Astrocyte (in vitro differentiated cells and primary cell): Measurements from ENCODE around the gene TMEM272. TPM values are rescaled to one million over a fixed set of nuclear protein-coding genes. Genes with fewer than 3 reads are reported as not detected.

Experiments used
- DNase-seq: peaks from one replicate; pipeline ENCODE4 v3.0.0-alpha.2; 2010; ENCODE audit warnings: low read depth
- FAIRE-seq: peaks from 2 replicates; lab custom pipeline; 2011; peaks lifted over from hg19 to GRCh38; lab: Jason Lieb, UNC
- H2AFZ ChIP-seq: 2 replicates; pipeline ENCODE4 v1.6.0; 2012; ENCODE audit warnings: low read depth, low read length, inconsistent platforms
- H3K27ac ChIP-seq: 2 replicates; pipeline ENCODE4 v1.5.1; 2011; ENCODE audit warnings: low read depth, low read length, inconsistent platforms
- H3K27me3 ChIP-seq: 2 replicates; pipeline ENCODE4 v1.6.0; 2011; ENCODE audit warnings: low read length, inconsistent platforms; ENCODE audit not compliant: insufficient read depth
- H3K36me3 ChIP-seq: 2 replicates; pipeline ENCODE4 v1.5.1; 2011; ENCODE audit warnings: low read length, inconsistent platforms; ENCODE audit not compliant: insufficient read depth
- H3K4me1 ChIP-seq: 2 replicates; pipeline ENCODE4 v1.5.1; 2011; ENCODE audit warnings: low read length, inconsistent platforms; ENCODE audit not compliant: insufficient read depth
- H3K4me2 ChIP-seq: 2 replicates; pipeline ENCODE4 v1.6.0; 2012; ENCODE audit warnings: low read length, inconsistent platforms
- H3K4me3 ChIP-seq: 2 replicates; pipeline ENCODE4 v1.5.1; 2011; ENCODE audit warnings: low read depth, mild to moderate bottlenecking, low read length, inconsistent platforms; ENCODE audit not compliant: insufficient read depth
- H3K79me2 ChIP-seq: 2 replicates; pipeline ENCODE4 v1.6.0; 2012; ENCODE audit warnings: mild to moderate bottlenecking, low read length, inconsistent platforms; ENCODE audit not compliant: insufficient read depth
- H3K9ac ChIP-seq: 2 replicates; pipeline ENCODE4 v1.6.0; 2012; ENCODE audit warnings: mild to moderate bottlenecking, low read length, inconsistent platforms
- H3K9me3 ChIP-seq: 2 replicates; pipeline ENCODE4 v1.5.1; 2012; ENCODE audit warnings: low read depth, mild to moderate bottlenecking, low read length, inconsistent platforms; ENCODE audit not compliant: insufficient read depth
- H4K20me1 ChIP-seq: 2 replicates; pipeline ENCODE4 v1.6.0; 2012; ENCODE audit warnings: low read length, inconsistent platforms; ENCODE audit not compliant: insufficient read depth
- H3K27ac Mint-ChIP-seq: one replicate; pipeline ENCODE4 v1.8.0; 2021; ENCODE audit warnings: mild to moderate bottlenecking, mixed read lengths; ENCODE audit not compliant: unreplicated experiment
- H3K27me3 Mint-ChIP-seq: one replicate; pipeline ENCODE4 v1.8.0; 2021; ENCODE audit warnings: low read depth, mixed read lengths; ENCODE audit not compliant: unreplicated experiment
- H3K36me3 Mint-ChIP-seq: one replicate; pipeline ENCODE4 v1.8.0; 2021; ENCODE audit warnings: low read depth, mixed read lengths; ENCODE audit not compliant: unreplicated experiment
- H3K4me1 Mint-ChIP-seq: one replicate; pipeline ENCODE4 v1.8.0; 2021; ENCODE audit warnings: low read depth, mixed read lengths; ENCODE audit not compliant: unreplicated experiment
- H3K4me3 Mint-ChIP-seq: one replicate; pipeline ENCODE4 v1.8.0; 2021; ENCODE audit warnings: mild to moderate bottlenecking, moderate library complexity, mixed read lengths; ENCODE audit not compliant: unreplicated experiment
- H3K9me3 Mint-ChIP-seq: one replicate; pipeline ENCODE4 v1.8.0; 2021; ENCODE audit warnings: mild to moderate bottlenecking, mixed read lengths; ENCODE audit not compliant: unreplicated experiment
- CTCF ChIP-seq: IDR thresholded peaks from 2 replicates; pipeline ENCODE4 v1.5.1; 2011; ENCODE audit warnings: low read depth, mild to moderate bottlenecking, inconsistent platforms, low read length, moderate library complexity; ENCODE audit not compliant: insufficient read depth
- EZH2 ChIP-seq: IDR thresholded peaks from 2 replicates; pipeline ENCODE4 v1.6.1; 2012; ENCODE audit warnings: mild to moderate bottlenecking, low read length, inconsistent platforms; ENCODE audit not compliant: insufficient read depth
- total RNA-seq: library from RNA; stranded (reverse); gene quantifications from 2 replicates; pipeline ENCODE4 v1.2.1, GENCODE V29; 2021

TMEM272 gene
- total RNA-seq, 1 donor from 2014 or later, result 0.05 TPM

GRCh38 chr13:51770681-51771417 is 74.1 kb downstream of the TMEM272 start:
- FAIRE-seq (no peak), DNase-seq (no peak)
- Mint-ChIP-seq H3K4me3 (no peak overlapping the region), H3K27ac (no peak overlapping the region), H3K27me3 (peaks cover 2% of the 10 kb centered on the region), H3K36me3 (peaks cover 19% of the 10 kb centered on the region), H3K9me3 (no peaks in the 10 kb centered on the region), H3K4me1 (peaks cover 3% of the 10 kb centered on the region)
- Histone ChIP-seq H3K4me2 (no peak overlapping the region), H3K79me2 (no peaks in the 10 kb centered on the region), H3K27ac (no peak overlapping the region), H3K4me1 (no peaks in the 10 kb centered on the region), H3K4me3 (no peak overlapping the region), H3K36me3 (no peaks in the 10 kb centered on the region), H3K27me3 (no peaks in the 10 kb centered on the region), H3K9ac (no peak overlapping the region), H4K20me1 (no peaks in the 10 kb centered on the region), H3K9me3 (no peaks in the 10 kb centered on the region), H2AFZ (no peak overlapping the region)
- no peak for TF ChIP-seq CTCF
- TF ChIP-seq EZH2, result no peak

- H3K79me2 ChIP-seq, result no peaks in the 10 kb centered on the region
- Mint-ChIP-seq H3K4me3 (no peak overlapping the region), H3K27ac (no peak overlapping the region), H3K27me3 (peaks cover 2% of the 10 kb centered on the region), H3K4me1 (peaks cover 8% of the 10 kb centered on the region), H3K9me3 (no peaks in the 10 kb centered on the region), H3K36me3 (peaks cover 21% of the 10 kb centered on the region)
- peaks cover under 1% of the 10 kb centered on the region for H3K4me1 ChIP-seq
- FAIRE-seq (no peak), DNase-seq (no peak)
- H3K9ac ChIP-seq, result no peak overlapping the region
- H3K4me3 ChIP-seq, result no peak overlapping the region
- H2AFZ ChIP-seq, result no peak overlapping the region
- no peak overlapping the region for H3K27ac ChIP-seq
- TF ChIP-seq CTCF, result no peak
- no peak for TF ChIP-seq EZH2
- no peaks in the 10 kb centered on the region for H3K36me3 ChIP-seq
- H4K20me1 ChIP-seq, result no peaks in the 10 kb centered on the region
- no peaks in the 10 kb centered on the region for H3K9me3 ChIP-seq
- H3K4me2 ChIP-seq, result no peak overlapping the region
- H3K27me3 ChIP-seq, result no peaks in the 10 kb centered on the region
These were observed 74.8 kb downstream of the TMEM272 start for GRCh38 chr13:51770160-51770559.
